Sigmoid colon (tissue), 7 donors: ENCODE data around the gene IL16. TPM values are rescaled to one million over a fixed set of nuclear protein-coding genes. Genes with fewer than 3 reads are reported as not detected.

Source experiments
- DNase-seq: peaks from one replicate; pipeline ENCODE4 v3.0.0-alpha.2; 2019
- H3K27ac ChIP-seq, 4 donors: fragments of 200-600 bp; sonication (generic); one replicate each; pipeline ENCODE4 v1.5.1; 2016 to 2019; ENCODE audit warnings: mild to moderate bottlenecking in 1 of 4
- H3K27me3 ChIP-seq, 3 donors: fragments of 200-600 bp; sonication (generic); one replicate each; pipeline ENCODE4 v1.5.1; 2019; ENCODE audit warnings: mild to moderate bottlenecking in 1 of 3
- H3K36me3 ChIP-seq, 4 donors: fragments of 200-600 bp; sonication (generic); one replicate each; pipeline ENCODE4 v1.5.1; 2016 to 2019
- H3K4me1 ChIP-seq, 4 donors: fragments of 200-600 bp; sonication (generic); one replicate each; pipeline ENCODE4 v1.5.1; 2017 to 2019
- H3K4me3 ChIP-seq, 4 donors: fragments of 200-600 bp; sonication (generic); one replicate each; pipeline ENCODE4 v1.5.1; 2017 to 2019; ENCODE audit warnings: mild to moderate bottlenecking in 2 of 4, moderate library complexity in 1 of 4
- H3K9me3 ChIP-seq, 4 donors: fragments of 200-600 bp in 3 of 4; sonication (generic) in 3 of 4; one replicate each; pipeline versions ENCODE4 v1.5.1 to v1.6.1; 2013 to 2019
- CTCF ChIP-seq, 4 experiments: fragments of 450-650 bp in 3 of 4; fragments of 200-600 bp in 1 of 4; IDR thresholded peaks; one replicate each; pipeline ENCODE4 v1.5.1; 2016 to 2019; ENCODE audit warnings: antibody characterized with exemption in 4 of 4, mild to moderate bottlenecking in 3 of 4, moderate library complexity in 2 of 4
- EP300 ChIP-seq, 4 donors: sonication (generic); formaldehyde crosslinking; IDR thresholded peaks; one replicate each; pipeline ENCODE4 v1.6.1; 2017; ENCODE audit warnings: antibody characterized with exemption in 4 of 4
- POLR2A ChIP-seq, 2 donors: fragments of 450-650 bp; IDR thresholded peaks; one replicate each; pipeline ENCODE4 v1.6.1; 2016; ENCODE audit warnings: antibody characterized with exemption in 2 of 2, mild to moderate bottlenecking in 2 of 2, moderate library complexity in 2 of 2
- POLR2AphosphoS5 ChIP-seq, 4 donors: sonication (generic); formaldehyde crosslinking; IDR thresholded peaks; one replicate each; pipeline ENCODE4 v1.6.1; 2017; ENCODE audit warnings: antibody characterized with exemption in 4 of 4
- WGBS, 2 donors: extraction: QIAGEN DNeasy Blood & Tissue Kit; methylation state at CpG; one replicate each; pipeline ENCODE4 v1.1.7; 2013; 5-methylcytosine and 5-hydroxymethylcytosine counted together
- intact Hi-C: fragments of 100-400 bp; cut with DNase I; formaldehyde crosslinking; loops from one replicate; pipeline ENCODE4 v1.15.1; 2023
- polyA plus RNA-seq, 3 donors: library from polyadenylated mRNA; stranded (reverse); fragments of 200-250 nt; gene quantifications; one replicate each; pipeline ENCODE4 v1.2.3, GENCODE V29; 2013
- total RNA-seq, 4 donors: library from RNA; depleted of rRNA; stranded (reverse); fragments of >200 nt; gene quantifications; one replicate each; pipeline ENCODE4 v1.1.0, GENCODE V29; 2016
- donor health status: healthy with polysubstance abuse.
- donor health status: Bipolar disorder and iron deficiency.
- donor health status: healthy.

The IL16 gene
- total and polyA plus RNA-seq, 7 donors = 3.0 to 52.8 (median 8.9) TPM

- DNase-seq = peak; percentile 96
These were observed 116.3 kb downstream of the IL16 start for GRCh38 chr15:81312790-81313543.

GRCh38 chr15:81313686-81314085 is 117.0 kb downstream of the IL16 start:
- H3K4me3 ChIP-seq = no peak overlapping the region
- H3K9me3 ChIP-seq = no peaks in the 10 kb centered on the region
- peak overlapping the region; percentile 51 to 76 (median 63) for H3K27ac ChIP-seq
- 91% methylated on average over 5 of the region's 5 CpGs for WGBS, 2 donors
- intact Hi-C loops = no loop called here
- peaks cover 0 to 21% (median 0%) of the 10 kb centered on the region in 4 donors for H3K36me3 ChIP-seq
- DNase-seq = no peak
- H3K27me3 ChIP-seq = no peaks in the 10 kb centered on the region
- peaks cover 0 to 33% (median 30%) of the 10 kb centered on the region in 4 donors for H3K4me1 ChIP-seq
- TF ChIP-seq EP300 (IDR thresholded peaks at IDR 0.05) (no peak), POLR2A (IDR thresholded peaks at IDR 0.05) (no peak), POLR2AphosphoS5 (IDR thresholded peaks at IDR 0.05) (no peak), CTCF (IDR thresholded peaks at IDR 0.05) (no peak)

More at GRCh38 chr15:81312790-81313543, 116.3 kb downstream of the IL16 start:
- H3K4me1 ChIP-seq = peaks cover 0 to 33% (median 30%) of the 10 kb centered on the region in 4 donors
- H3K4me3 ChIP-seq = no peak overlapping the region
- no peaks in the 10 kb centered on the region for H3K27me3 ChIP-seq
- peaks cover 0 to 15% (median 0%) of the 10 kb centered on the region in 4 donors for H3K36me3 ChIP-seq
- intact Hi-C loops = no loop called here
- 75 to 82% methylated on average over 22 of the region's 22 CpGs for WGBS, 2 donors
- TF ChIP-seq EP300 (IDR thresholded peaks at IDR 0.05) = peak in 2 of 4 donors; percentile 19 to 57
- TF ChIP-seq POLR2A (IDR thresholded peaks at IDR 0.05) = no peak
- peak; percentile 54 to 89 (median 79) for TF ChIP-seq POLR2AphosphoS5 (IDR thresholded peaks at IDR 0.05)
- peak overlapping the region; percentile 57 to 76 (median 65) for H3K27ac ChIP-seq
- no peaks in the 10 kb centered on the region for H3K9me3 ChIP-seq

- Histone ChIP-seq H3K27ac (no peak overlapping the region), H3K4me3 (no peak overlapping the region), H3K27me3 (no peaks in the 10 kb centered on the region), H3K4me1 (peaks cover 0 to 33% (median 30%) of the 10 kb centered on the region in 4 donors), H3K36me3 (peaks cover 0 to 26% (median 2%) of the 10 kb centered on the region in 4 donors), H3K9me3 (no peaks in the 10 kb centered on the region)
- no peak for TF ChIP-seq POLR2A (IDR thresholded peaks at IDR 0.05)
- no peak for TF ChIP-seq POLR2AphosphoS5 (IDR thresholded peaks at IDR 0.05)
- no peak for TF ChIP-seq EP300 (IDR thresholded peaks at IDR 0.05)
- TF ChIP-seq CTCF (IDR thresholded peaks at IDR 0.05) = no peak
- no peak for DNase-seq
- intact Hi-C loops = no loop called here
- 86 to 91% methylated on average over 5 of the region's 5 CpGs for WGBS, 2 donors
These were observed 117.7 kb downstream of the IL16 start for GRCh38 chr15:81314378-81314777.

GRCh38 chr15:81315452-81316175 is 118.9 kb downstream of the IL16 start:
- no peak overlapping the region for H3K27ac ChIP-seq
- no peak for DNase-seq
- TF ChIP-seq EP300 (IDR thresholded peaks at IDR 0.05) = no peak
- TF ChIP-seq CTCF (IDR thresholded peaks at IDR 0.05) = no peak
- TF ChIP-seq POLR2A (IDR thresholded peaks at IDR 0.05) = no peak
- TF ChIP-seq POLR2AphosphoS5 (IDR thresholded peaks at IDR 0.05) = no peak
- no peak overlapping the region for H3K4me3 ChIP-seq
- 82 to 92% methylated on average over 14 of the region's 14 CpGs for WGBS, 2 donors
- H3K36me3 ChIP-seq = peaks cover 0 to 27% (median 2%) of the 10 kb centered on the region in 4 donors
- H3K9me3 ChIP-seq = no peaks in the 10 kb centered on the region
- H3K27me3 ChIP-seq = no peaks in the 10 kb centered on the region
- intact Hi-C loops = no loop called here
- H3K4me1 ChIP-seq = peaks cover 0 to 29% (median 26%) of the 10 kb centered on the region in 4 donors

GRCh38 chr15:81316267-81316666 is 119.6 kb downstream of the IL16 start:
- Histone ChIP-seq H3K9me3 (no peaks in the 10 kb centered on the region), H3K4me3 (no peak overlapping the region), H3K36me3 (peaks cover 0 to 27% (median 2%) of the 10 kb centered on the region in 4 donors), H3K4me1 (peaks cover 0 to 23% (median 21%) of the 10 kb centered on the region in 4 donors), H3K27ac (no peak overlapping the region), H3K27me3 (no peaks in the 10 kb centered on the region)
- no peak for DNase-seq
- no peak for TF ChIP-seq EP300 (IDR thresholded peaks at IDR 0.05)
- no peak for TF ChIP-seq CTCF (IDR thresholded peaks at IDR 0.05)
- no peak for TF ChIP-seq POLR2AphosphoS5 (IDR thresholded peaks at IDR 0.05)
- TF ChIP-seq POLR2A (IDR thresholded peaks at IDR 0.05) = no peak
- 85 to 88% methylated on average over 3 of the region's 3 CpGs for WGBS, 2 donors
- intact Hi-C loops = no loop called here
